Rectal smooth muscle tissue (tissue), 1 donor: ENCODE measurements around the gene ARHGAP45.
"Not testable (repeated sequence)": the region's sequence is repeated elsewhere in the genome, so short reads cannot be mapped to it uniquely, and the experiment has no call there.

Experiments used
- H3K27ac ChIP-seq: one replicate; pipeline ENCODE4 v1.7.0; 2013; ENCODE audit warnings: low read depth, low read length, inconsistent platforms
- H3K27me3 ChIP-seq: one replicate; pipeline ENCODE4 v1.7.0; 2013; ENCODE audit warnings: low read length; ENCODE audit not compliant: control insufficient read depth, insufficient read depth
- H3K36me3 ChIP-seq: one replicate; pipeline ENCODE4 v1.7.0; 2013; ENCODE audit warnings: low read length; ENCODE audit not compliant: control insufficient read depth, insufficient read depth
- H3K4me1 ChIP-seq: one replicate; pipeline ENCODE4 v1.7.0; 2013; ENCODE audit warnings: low read length; ENCODE audit not compliant: control insufficient read depth, insufficient read depth
- H3K4me3 ChIP-seq: one replicate; pipeline ENCODE4 v1.7.0; 2013; ENCODE audit warnings: low read length
- H3K9ac ChIP-seq: one replicate; pipeline ENCODE4 v1.7.0; 2013; ENCODE audit warnings: low read length

Gene ARHGAP45

DNA sequence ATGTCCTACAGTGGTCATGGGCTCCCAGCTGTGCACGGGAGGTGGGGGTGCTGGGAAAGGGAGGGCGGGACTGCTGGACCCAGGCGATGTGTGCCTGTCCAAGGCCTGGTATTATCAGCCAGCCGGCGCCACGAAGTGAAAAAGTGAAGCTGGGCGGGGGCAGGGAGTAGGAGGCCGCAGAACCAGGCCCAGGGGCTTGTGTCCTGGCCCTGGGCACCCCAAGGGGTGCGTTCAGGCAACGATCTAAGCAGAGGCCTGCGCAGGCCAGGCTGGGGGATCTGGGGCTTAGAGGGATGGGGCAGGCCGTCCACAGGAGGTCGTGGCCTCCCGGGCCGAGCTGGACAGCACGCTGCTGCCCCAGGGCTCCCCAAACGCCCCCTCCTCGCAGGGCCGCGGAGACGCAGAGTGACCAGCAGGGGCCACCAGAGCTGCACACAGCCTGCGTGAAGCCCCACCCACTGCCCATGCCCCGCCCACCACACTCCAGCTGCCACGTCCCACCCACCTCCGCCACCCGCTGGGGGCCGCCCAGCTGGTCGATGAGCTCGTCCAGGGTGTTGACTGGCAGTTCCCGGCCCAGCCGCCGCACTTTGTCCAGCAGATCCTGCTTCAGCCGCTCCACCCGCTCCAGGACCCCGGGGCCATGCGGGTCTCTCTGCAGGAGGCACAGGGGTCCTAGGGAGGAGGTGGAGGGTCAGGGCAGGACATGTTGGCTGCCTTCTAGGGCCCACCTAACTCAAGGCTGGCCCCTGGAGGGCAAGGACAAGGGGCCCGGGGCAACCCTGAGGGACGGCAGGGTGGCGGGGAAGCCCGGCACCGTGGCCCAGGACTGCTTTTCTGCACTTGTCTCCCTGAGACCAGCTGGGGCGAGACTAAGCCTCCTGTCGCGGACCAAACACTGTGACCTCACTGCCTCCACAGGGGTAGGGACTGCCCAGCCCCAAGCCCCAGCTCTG, 46.3 kb downstream of the ARHGAP45 start:
- peak overlapping the region; percentile 10 for H3K9ac ChIP-seq
- H3K27ac ChIP-seq = peak overlapping the region; percentile 81
- peaks cover 21% of the 10 kb centered on the region for H3K36me3 ChIP-seq
- H3K27me3 ChIP-seq = no peaks in the 10 kb centered on the region
- H3K4me3 ChIP-seq = peak overlapping the region; percentile 27
- H3K4me1 ChIP-seq = peaks cover 13% of the 10 kb centered on the region

DNA sequence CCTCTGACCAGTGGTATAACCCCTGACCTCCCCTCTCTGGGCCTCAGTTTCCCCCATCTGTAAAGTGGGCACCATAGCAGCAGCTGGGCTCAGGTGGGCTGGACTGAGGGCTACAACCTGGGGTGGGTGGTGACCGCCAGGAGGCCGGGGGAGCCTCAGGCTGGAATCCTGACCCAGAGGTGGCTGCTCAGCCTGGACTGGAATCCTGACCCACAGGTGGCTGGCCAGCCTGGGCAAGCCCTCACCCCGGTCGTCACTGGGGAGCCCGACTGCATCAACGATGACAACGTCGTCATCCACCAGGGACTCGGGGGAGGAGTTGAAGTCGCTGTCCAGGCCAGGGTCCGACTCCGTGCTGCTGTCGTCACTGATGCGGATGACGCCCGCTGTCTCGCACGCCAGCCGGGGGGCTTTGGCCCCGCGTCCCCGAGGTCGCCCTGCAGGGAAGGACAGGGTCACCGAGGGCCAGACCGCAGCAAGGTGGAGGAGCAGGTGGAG, 47.1 kb downstream of the ARHGAP45 start:
- Histone ChIP-seq H3K27ac (peak overlapping the region; percentile 81), H3K4me3 (no peak overlapping the region), H3K36me3 (peaks cover 25% of the 10 kb centered on the region)

DNA sequence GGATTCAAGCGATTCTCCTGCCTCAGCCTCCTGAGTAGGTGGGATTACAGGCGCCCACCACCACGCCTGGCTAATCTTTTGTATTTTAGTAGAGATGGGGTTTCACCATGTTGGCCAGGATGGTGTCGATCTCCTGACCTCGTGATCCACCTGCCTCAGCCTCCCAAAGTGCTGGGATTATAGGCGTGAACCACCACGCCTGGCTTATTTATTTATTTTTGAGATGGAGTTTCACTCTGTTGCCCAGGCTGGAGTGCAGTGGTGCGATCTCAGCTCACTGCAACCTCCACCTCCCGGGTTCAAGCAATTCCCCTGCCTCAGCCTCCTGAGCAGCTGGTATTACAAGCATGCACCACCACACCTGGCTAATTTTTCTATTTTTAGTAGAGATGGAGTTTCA, 47.8 kb downstream of the ARHGAP45 start:
- not testable (repeated sequence) for H3K9ac ChIP-seq, H3K27me3 ChIP-seq, H3K4me3 ChIP-seq, H3K27ac ChIP-seq
- peaks cover 13% of the 10 kb centered on the region for H3K4me1 ChIP-seq
- H3K36me3 ChIP-seq = peaks cover 27% of the 10 kb centered on the region

More for the DNA sequence above, 47.1 kb downstream of the ARHGAP45 start:
- Histone ChIP-seq H3K4me1 (peaks cover 13% of the 10 kb centered on the region), H3K27me3 (no peaks in the 10 kb centered on the region), H3K9ac (no peak overlapping the region)

DNA sequence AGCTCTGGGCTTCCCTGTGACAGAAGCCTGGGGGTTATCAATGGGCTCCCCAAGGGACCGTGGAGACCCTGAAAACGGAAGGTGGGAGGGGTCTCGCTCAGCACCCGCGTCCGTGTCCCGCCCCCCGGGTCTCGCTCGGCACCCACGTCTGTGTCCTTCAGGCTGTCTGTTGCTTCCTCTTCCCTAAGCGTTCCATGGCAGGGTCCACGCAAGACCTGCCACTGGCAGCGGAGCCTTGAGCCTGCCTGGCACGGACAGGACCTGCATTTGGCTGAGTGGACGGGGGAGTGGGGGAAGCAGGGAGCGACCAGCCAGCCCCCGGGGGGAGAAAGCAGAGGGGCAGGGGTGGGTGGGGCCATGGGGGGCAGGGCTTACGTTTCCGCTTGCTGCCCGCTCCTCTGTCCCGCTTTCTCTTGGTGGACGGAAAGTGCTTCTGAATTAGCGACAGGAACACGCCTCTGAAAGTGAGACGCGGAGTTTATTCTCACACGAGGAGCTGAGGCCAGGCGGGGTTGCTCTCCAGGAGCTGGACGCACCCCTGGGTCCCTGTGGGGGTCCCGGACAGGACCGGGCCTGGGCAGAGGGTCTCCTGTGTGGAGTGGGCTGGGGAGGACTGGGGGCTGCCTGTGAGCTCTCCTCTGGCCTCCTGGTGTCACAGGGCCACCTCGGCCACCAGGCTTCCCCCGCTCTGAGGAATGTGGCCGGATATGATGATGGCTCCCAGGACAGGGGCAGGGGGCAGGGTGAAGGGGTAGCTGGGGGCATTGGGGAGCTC, 48.9 kb downstream of the ARHGAP45 start:
- Histone ChIP-seq H3K4me1 (peaks cover 13% of the 10 kb centered on the region), H3K27me3 (no peaks in the 10 kb centered on the region), H3K27ac (no peak overlapping the region), H3K36me3 (peaks cover 29% of the 10 kb centered on the region), H3K4me3 (no peak overlapping the region), H3K9ac (no peak overlapping the region)

DNA sequence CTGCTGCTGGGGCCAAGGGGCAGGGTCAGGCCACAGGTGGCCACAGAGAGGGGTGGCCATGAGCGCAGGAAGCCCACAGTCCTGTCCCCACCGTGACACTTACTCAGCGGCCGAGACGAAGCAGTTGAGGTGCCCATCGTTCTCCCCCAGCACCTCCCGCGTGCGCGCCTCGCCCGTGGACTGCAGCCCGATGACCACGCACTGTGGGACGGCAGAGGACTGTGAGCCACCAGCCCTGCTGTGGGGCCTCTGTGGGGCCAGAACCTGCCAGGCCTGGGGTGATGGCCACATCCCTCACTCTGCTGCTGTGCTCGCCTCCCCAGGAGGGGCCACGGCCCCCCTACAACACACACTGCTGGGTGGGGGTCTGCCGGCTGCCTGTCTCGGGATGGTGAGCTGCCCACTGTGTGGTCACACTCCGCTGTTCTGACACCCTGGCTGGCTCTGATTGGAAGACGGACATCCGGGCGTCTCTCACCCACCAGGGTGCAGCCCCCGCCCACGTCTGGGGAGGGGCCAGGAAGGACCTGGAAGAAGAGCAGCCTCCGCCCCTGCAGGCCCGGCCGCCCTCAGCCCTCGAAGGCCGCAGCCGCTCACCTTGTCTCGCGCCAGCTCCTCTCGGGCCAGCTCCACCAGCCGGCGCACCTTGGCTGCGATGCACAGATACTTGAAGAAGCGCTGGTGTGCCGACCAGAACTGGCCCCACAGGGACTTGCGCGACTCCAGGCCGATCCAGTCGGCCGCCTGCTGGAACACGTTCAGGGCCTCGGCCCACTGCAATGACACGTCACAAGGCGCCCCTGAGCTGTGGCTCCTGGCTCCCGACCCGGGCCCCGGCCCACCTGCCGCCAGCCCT, 50.0 kb downstream of the ARHGAP45 start:
- H3K27ac ChIP-seq = no peak overlapping the region
- H3K9ac ChIP-seq = no peak overlapping the region
- no peaks in the 10 kb centered on the region for H3K27me3 ChIP-seq
- no peak overlapping the region for H3K4me3 ChIP-seq
- peaks cover 39% of the 10 kb centered on the region for H3K36me3 ChIP-seq
- H3K4me1 ChIP-seq = peaks cover 13% of the 10 kb centered on the region

DNA sequence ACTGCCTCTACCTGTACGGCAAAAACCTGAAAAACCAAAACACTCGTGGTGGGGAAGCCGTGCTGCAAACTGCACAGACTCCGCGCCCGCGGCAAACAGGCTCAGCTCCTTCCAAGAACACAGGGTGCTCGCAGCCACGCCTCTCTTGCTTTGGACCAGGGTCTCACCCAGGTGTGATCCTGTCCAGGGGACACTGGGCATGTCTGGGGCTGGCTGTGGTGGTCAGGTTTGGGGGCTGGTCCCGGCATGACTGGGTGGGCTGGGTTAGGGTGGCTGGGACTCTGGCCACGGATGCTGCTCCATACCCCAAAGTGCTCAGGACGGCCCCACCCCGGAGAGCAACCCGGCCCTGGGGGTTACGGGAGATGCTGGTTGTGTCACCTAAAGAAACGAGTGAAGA, 50.7 kb downstream of the ARHGAP45 start:
- H3K9ac ChIP-seq = no peak overlapping the region
- H3K36me3 ChIP-seq = peaks cover 43% of the 10 kb centered on the region
- no peaks in the 10 kb centered on the region for H3K27me3 ChIP-seq
- peaks cover 10% of the 10 kb centered on the region for H3K4me1 ChIP-seq
- no peak overlapping the region for H3K4me3 ChIP-seq
- H3K27ac ChIP-seq = no peak overlapping the region

DNA sequence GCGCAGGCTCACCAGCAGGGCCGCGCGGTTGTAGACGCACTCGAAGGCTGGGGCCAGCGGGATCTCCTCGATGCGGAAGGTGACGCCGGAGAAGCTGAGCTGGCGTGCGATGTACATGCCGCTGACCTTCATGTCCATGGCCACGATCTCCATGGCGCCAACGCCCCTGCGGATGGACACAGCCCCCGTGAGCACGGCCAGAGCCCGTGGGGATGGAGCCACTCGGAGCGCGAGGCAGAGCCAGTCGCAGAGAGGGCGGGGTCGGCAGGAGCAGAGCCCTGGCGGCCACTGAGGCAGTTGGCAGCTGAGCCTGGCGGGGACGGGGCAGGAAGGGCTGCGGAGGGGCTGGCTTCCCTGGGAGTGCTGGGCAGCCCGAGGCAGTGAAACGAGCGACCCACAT, 52.0 kb downstream of the ARHGAP45 start:
- no peak overlapping the region for H3K27ac ChIP-seq
- H3K36me3 ChIP-seq = peaks cover 54% of the 10 kb centered on the region
- H3K27me3 ChIP-seq = no peaks in the 10 kb centered on the region
- no peak overlapping the region for H3K4me3 ChIP-seq
- H3K9ac ChIP-seq = no peak overlapping the region
- no peaks in the 10 kb centered on the region for H3K4me1 ChIP-seq

DNA sequence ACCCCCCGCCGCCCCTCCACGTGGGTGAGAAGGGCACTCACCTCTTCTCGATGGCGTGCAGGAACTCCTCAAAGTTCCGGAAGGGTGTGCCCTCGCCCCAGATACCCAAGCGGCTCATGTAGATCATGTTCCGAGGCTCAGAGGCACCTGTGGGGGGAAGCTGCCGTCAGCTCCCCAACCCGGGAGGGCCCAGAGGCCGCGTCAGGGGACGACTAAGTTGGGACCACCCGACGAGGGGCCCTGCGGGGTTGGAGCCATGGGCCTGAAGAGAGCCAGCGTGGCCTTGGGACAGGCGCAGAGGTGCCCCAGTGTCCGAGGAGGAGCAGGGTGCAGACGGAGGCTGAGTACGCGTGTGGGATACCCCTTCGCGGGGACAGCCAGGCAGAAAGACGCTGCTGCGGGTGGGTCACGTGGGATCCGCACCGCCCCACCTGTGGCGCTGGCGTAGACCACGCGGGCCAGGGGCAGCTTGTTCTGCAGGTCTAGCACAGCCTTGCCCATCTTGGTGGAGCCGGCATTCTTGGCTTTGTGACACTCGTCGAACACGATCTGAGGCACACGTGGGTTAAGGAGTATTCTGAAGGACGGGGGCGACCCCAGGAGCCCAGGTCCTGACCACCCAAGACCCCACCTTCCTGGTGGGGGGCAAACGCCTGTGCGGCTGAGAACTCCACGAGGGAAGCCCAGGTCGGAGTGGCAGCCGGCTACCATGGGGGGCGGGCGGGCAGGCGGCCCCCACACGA, 52.7 kb downstream of the ARHGAP45 start:
- Histone ChIP-seq H3K4me1 (no peaks in the 10 kb centered on the region), H3K9ac (no peak overlapping the region), H3K4me3 (no peak overlapping the region), H3K27ac (no peak overlapping the region), H3K27me3 (no peaks in the 10 kb centered on the region), H3K36me3 (peaks cover 58% of the 10 kb centered on the region)

DNA sequence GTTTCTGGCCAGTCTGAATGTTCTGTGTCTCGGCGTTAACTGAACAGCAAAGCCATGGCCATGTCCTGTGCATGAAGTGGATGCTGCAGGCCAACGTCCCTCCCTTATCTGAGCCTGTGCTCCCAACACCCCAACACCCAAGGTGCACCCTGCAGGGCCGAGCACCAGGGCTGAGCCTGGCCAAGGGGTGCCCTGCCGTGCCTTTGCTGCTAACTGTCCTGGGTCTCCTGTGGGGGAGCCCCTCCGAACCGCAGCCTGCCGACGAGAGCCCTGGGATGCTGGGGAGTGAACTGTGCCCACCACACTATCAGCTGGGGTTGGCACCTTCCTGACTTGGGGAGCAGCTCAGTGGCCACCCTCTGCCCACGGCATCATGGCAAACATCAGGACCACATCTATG, 54.4 kb downstream of the ARHGAP45 start:
- H3K27me3 ChIP-seq = no peaks in the 10 kb centered on the region
- H3K9ac ChIP-seq = no peak overlapping the region
- peaks cover 61% of the 10 kb centered on the region for H3K36me3 ChIP-seq
- no peak overlapping the region for H3K4me3 ChIP-seq
- H3K27ac ChIP-seq = no peak overlapping the region
- no peaks in the 10 kb centered on the region for H3K4me1 ChIP-seq

DNA sequence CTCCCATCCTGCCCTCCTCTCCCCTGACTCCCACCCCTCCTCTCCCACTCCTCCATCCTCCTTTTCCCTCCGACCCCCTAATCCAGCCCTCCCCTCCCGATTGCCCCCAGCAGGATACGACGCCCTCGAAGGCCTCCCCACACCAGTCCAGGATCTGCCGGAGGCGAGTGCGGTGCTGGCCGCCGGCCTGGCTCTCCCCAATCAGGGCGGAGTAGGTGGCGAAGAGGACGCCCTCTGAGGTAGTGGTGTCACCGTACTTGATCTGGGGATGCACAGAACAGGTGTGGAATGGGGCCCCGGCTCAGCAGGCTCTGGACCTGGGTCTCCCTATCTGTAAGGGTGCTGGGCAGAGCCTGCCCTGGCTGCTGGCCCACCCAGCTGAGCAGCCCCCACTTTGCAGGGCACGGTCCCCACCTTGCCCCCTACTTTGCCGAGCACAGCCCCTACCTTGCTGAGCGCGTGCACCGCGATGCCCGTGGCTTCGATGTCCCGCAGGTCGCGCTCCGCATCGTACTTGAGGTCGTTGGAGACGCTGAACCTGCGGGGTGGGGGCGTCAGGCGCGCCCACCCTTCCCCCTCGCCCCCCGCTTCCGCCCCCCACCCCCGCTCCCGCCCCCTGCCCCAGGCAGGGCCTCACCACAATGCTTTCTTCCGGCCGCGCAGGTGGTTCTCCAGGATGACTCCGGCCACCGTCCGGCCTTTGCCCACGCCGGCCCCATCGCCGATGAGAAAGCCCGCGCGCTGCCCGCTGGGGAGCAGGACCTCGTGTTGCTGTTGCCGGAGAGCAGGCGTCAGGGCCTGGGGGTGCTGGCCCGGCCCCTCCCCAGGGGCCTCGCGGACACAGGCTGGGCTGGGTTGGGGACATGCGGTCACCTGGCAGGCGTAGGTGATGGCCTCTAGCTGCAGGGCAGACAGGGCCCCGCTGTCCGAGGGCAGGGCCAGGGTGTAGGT, 55.3 kb downstream of the ARHGAP45 start:
- no peak overlapping the region for H3K27ac ChIP-seq
- H3K4me3 ChIP-seq = no peak overlapping the region
- H3K4me1 ChIP-seq = no peaks in the 10 kb centered on the region
- no peaks in the 10 kb centered on the region for H3K27me3 ChIP-seq
- H3K9ac ChIP-seq = no peak overlapping the region
- H3K36me3 ChIP-seq = peaks cover 55% of the 10 kb centered on the region

DNA sequence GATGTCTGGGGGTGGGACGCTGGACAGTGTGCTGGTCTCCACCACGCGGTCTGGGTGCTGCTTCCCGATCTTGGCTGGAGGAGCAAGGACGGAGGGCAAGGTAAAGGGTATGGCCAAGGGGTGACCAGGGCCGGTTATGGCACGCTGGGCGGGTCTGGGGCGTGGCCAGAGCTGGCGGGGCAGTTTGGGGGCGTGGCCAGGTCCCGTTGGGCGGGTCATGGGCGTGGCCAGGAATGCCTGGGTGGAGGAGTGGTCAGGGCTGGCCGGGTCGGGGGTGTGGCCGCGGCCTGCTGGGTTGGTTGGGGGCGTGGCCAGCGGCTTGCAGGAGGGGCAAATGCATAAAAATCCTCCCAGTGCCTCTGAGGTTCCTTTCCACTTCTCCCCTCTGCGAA, 56.0 kb downstream of the ARHGAP45 start:
- no peaks in the 10 kb centered on the region for H3K27me3 ChIP-seq
- no peaks in the 10 kb centered on the region for H3K4me1 ChIP-seq
- peaks cover 57% of the 10 kb centered on the region for H3K36me3 ChIP-seq
- H3K9ac ChIP-seq = no peak overlapping the region
- no peak overlapping the region for H3K27ac ChIP-seq
- no peak overlapping the region for H3K4me3 ChIP-seq
